ENCODE data around the gene NR6A1. TPM values are rescaled to one million over a fixed set of nuclear protein-coding genes. Genes with fewer than 3 reads are reported as not detected.

NR6A1 gene
- total RNA-seq, 4 donors from 2014 or later, result 1.8 to 2.8 (median 2.0) TPM

DNA sequence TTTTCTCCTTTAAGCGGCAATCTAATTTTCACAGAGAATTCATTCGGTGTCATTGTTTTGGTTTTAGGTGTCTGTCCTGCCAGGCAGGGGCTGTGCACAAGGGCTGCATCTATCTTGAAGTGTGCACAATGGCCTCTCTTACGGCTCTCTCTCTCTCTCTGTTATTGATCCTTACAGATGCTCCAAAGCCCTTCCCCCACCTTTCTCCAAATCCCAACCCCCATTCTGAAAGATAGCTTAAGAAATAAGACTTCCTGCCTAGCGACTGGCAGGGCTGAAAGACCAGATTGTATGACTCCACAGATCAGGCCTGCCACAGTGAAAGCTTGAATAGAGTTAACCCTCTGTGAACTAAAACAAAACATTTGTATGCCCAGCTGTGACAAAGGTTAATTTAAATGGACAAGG is 177.5 kb downstream of the NR6A1 start:
- intact Hi-C loops (cut with DNase I), result no loop called here
- TF ChIP-seq POLR2AphosphoS5 (IDR thresholded peaks at IDR 0.05), result no peak
- TF ChIP-seq EP300 (IDR thresholded peaks at IDR 0.05), result no peak
- no peak for TF ChIP-seq POLR2A (IDR thresholded peaks at IDR 0.05; ENCODE audit: low read depth)
- TF ChIP-seq, protein P1, sequence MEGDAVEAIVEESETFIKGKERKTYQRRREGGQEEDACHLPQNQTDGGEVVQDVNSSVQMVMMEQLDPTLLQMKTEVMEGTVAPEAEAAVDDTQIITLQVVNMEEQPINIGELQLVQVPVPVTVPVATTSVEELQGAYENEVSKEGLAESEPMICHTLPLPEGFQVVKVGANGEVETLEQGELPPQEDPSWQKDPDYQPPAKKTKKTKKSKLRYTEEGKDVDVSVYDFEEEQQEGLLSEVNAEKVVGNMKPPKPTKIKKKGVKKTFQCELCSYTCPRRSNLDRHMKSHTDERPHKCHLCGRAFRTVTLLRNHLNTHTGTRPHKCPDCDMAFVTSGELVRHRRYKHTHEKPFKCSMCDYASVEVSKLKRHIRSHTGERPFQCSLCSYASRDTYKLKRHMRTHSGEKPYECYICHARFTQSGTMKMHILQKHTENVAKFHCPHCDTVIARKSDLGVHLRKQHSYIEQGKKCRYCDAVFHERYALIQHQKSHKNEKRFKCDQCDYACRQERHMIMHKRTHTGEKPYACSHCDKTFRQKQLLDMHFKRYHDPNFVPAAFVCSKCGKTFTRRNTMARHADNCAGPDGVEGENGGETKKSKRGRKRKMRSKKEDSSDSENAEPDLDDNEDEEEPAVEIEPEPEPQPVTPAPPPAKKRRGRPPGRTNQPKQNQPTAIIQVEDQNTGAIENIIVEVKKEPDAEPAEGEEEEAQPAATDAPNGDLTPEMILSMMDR (IDR thresholded peaks at IDR 0.05), result no peak
- WGBS, result 64% methylated on average over 4 of the region's 4 CpGs

DNA sequence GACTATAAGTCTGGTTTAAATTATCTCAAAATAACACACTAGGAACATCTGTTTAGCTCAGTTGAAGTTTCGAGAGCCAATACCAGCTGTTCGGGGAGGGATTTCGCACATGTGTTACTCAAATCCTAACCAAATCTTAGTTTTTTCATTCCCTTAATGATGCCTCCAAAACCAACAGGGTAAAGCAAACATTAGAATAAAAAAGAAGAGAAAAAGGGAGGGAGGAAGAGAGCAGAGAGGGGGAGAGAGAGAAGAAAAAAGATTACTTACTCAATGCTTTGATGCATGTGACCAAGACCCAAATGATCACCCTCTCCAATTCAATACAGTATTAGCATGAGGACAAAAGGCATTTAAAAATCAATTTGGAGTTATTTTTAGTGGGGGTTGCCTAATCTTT is 177.9 kb downstream of the NR6A1 start:
- Histone ChIP-seq H3K4me3 (no peak overlapping the region), H3K27ac (replicated peaks in 1 of 4) (no peak overlapping the region), H3K9me3 (no peaks in the 10 kb centered on the region), H3K36me3 (no peaks in the 10 kb centered on the region), H3K4me1 (peaks cover 13 to 18% (median 17%) of the 10 kb centered on the region in 4 donors), H3K27me3 (no peaks in the 10 kb centered on the region)
- DNase-seq (ENCODE audit: extremely low spot score), result no peak
- WGBS, result 88% methylated on average over 3 of the region's 3 CpGs
- intact Hi-C loops (cut with DNase I), result no loop called here
- TF ChIP-seq POLR2A (IDR thresholded peaks at IDR 0.05; ENCODE audit: low read depth) (no peak), EP300 (IDR thresholded peaks at IDR 0.05) (no peak), POLR2AphosphoS5 (IDR thresholded peaks at IDR 0.05) (no peak)
- TF ChIP-seq, protein P1 (IDR thresholded peaks at IDR 0.05), result no peak

More for the DNA sequence above, 177.5 kb downstream of the NR6A1 start:
- no peak for DNase-seq (ENCODE audit: extremely low spot score)
- Histone ChIP-seq H3K36me3 (no peaks in the 10 kb centered on the region), H3K27me3 (no peaks in the 10 kb centered on the region), H3K4me1 (peaks cover 13 to 18% (median 17%) of the 10 kb centered on the region in 4 donors), H3K4me3 (no peak overlapping the region), H3K9me3 (no peaks in the 10 kb centered on the region), H3K27ac (replicated peaks in 1 of 4) (no peak overlapping the region)

DNA sequence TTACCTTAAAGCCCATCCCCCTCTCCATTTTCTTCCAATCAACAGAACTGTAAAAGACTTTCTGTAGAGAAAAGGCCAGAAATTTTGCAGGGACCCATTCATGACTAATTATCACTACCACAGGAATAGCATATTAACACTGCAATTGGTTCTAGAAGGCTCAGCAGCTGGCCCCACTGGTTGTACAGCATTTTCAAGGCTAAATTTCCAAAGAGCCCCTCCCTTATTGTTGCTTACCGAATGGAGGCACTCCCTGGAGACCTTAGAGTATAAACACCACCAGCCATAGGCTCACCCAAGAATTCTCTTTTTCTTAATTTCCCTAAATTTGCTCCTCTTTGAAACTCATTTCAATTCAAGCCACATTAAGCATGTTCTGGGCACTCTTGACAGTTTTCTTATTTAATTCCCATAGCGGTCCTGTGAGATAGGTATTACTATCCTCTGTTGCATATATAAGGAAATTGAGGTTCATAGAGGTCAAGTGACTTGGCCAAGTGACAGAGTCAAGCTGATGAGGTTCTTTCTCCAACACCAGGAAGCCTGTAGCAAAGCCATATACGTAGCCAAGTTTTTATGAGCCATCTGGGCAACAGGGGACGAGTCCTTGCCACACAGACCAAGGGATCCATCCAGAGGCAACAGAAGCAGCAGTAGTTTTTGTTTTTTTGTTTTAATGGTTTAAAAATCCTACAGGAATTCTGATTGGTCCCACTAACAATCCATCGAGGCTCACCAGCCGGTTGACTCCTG is 180.0 kb downstream of the NR6A1 start:
- H3K36me3 ChIP-seq, result no peaks in the 10 kb centered on the region
- TF ChIP-seq POLR2A (IDR thresholded peaks at IDR 0.05; ENCODE audit: low read depth) (no peak), POLR2AphosphoS5 (IDR thresholded peaks at IDR 0.05) (no peak), EP300 (IDR thresholded peaks at IDR 0.05) (no peak)
- TF ChIP-seq, protein P1 (IDR thresholded peaks at IDR 0.05), result no peak
- H3K4me1 ChIP-seq, result peaks cover 13 to 18% (median 17%) of the 10 kb centered on the region in 4 donors
- DNase-seq (ENCODE audit: extremely low spot score), result no peak
- intact Hi-C loops (cut with DNase I), result no loop called here
- H3K4me3 ChIP-seq, result no peak overlapping the region
- WGBS, result 86% methylated on average over 6 of the region's 6 CpGs
- no peaks in the 10 kb centered on the region for H3K27me3 ChIP-seq
- no peak overlapping the region for H3K27ac ChIP-seq (replicated peaks in 1 of 4)
- no peaks in the 10 kb centered on the region for H3K9me3 ChIP-seq

DNA sequence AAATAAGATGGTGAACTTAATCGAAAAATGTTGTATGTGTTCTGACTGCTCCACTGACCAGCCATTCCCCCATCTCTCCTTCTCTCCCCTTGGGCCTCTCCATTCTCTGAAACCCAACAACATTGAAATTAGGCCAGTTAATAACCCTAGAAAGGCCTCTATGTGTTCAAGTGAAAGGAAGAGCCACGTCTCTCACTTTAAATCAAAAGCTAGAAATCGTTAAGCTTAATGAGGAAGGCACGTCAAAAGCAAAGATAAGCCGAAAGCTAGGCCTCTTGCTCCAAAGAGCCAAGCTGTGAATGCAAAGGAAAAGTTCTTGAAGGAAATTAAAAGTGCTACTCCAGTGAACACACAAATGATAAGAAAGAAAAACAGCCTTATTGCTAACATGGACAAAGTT is 186.5 kb downstream of the NR6A1 start:
- TF ChIP-seq, protein P1 (IDR thresholded peaks at IDR 0.05), result no peak
- TF ChIP-seq POLR2A (IDR thresholded peaks at IDR 0.05; ENCODE audit: low read depth) (no peak), EP300 (IDR thresholded peaks at IDR 0.05) (no peak), POLR2AphosphoS5 (IDR thresholded peaks at IDR 0.05) (no peak)
- 93% methylated on average over 5 of the region's 5 CpGs for WGBS

More for the DNA sequence above, 186.5 kb downstream of the NR6A1 start:
- Histone ChIP-seq H3K27me3 (no peaks in the 10 kb centered on the region), H3K4me1 (no peaks in the 10 kb centered on the region), H3K36me3 (no peaks in the 10 kb centered on the region), H3K27ac (replicated peaks in 1 of 4) (no peak overlapping the region), H3K4me3 (no peak overlapping the region), H3K9me3 (no peaks in the 10 kb centered on the region)
- no peak for DNase-seq (ENCODE audit: extremely low spot score)
- intact Hi-C loops (cut with DNase I), result no loop called here

Data from esophagus muscularis mucosa (tissue), 4 donors.